ENCODE results near the gene CDKN2B-AS1.

GRCh38 chr9:22148876-22149637 lies 154.5 kb downstream of the CDKN2B-AS1 start:
- no peak for TF ChIP-seq GATA2 (IDR thresholded peaks at IDR 0.05; ENCODE audit: low read depth, low read length)
- no peak for TF ChIP-seq GATA3 (IDR thresholded peaks at IDR 0.05; ENCODE audit: low read depth, low read length)
